Activated CD4-positive, alpha-beta T cell treated with anti-CD3 and anti-CD28 coated beads, Interleukin-2, amount 50 U/mL, for 48 hours (primary cell): ENCODE results near the gene CHADL.
"Not testable (repeated sequence)": the region's sequence is repeated elsewhere in the genome, so short reads cannot be mapped to it uniquely, and the experiment has no call there.

Experiments
- DNase-seq, 2 experiments: peaks; one replicate each; pipeline ENCODE4 v3.0.0-alpha.2; 2020

The CHADL gene

GRCh38 chr22:41226723-41227655 lies 13.7 kb downstream of the CHADL start:
- DNase-seq, result no peak

DNA sequence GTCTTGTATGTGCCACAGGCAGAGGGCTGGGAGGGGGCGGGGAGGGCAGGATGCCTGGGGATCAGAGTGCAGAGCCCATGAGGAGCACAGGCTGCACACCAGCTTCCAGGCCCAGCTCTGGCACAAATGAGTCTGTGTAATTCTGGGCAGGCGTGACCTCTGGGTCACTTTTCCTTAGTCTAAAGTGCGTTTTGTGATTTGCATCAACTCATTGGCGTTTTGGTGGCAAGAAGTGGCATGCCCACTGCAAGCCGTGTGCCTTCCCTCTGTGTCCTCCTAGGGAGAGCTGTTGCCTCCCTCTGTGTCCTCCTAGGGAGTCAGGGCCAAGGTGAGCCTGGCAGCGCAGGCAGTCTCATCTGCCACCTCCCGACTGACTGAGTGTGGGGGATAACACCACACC lies 17.2 kb downstream of the CHADL start:
- no peak for DNase-seq

DNA sequence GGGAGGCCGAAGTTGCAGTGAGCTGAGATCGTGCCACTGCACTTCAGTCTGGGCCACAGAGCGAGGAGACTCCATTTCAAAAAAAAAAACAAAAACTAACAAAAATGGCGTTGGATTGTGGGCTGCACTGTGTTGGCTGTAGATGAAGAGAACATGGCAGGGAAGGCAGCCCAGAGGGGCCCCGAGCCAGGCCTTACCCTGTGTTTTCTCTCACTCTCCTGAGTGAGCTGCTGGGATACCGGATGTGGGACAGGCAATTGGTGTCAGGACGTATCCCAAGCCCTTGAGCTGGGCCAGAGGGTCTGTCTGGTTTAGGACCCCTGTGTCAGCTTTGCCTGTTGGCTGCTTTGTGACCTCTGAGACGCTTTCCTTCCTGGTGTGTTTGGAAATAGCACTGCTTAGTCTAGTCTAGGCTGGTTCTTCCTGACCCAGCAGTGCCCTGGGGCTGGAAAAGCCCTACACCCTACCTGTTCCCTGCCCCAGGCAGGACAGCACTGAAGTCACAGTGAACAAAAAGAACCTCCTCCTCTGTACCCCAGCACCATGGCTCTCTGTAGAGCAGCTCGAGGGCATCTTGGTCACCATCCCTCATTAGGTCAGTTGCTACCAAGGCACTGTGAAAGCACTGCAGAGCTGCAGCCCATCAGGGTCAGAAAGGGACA lies 17.8 kb downstream of the CHADL start:
- no peak for DNase-seq

GRCh38 chr22:41217553-41218157 lies 23.1 kb downstream of the CHADL start:
- peak; percentile 43 to 56 for DNase-seq

GRCh38 chr22:41216984-41217383 lies 23.7 kb downstream of the CHADL start:
- DNase-seq, result no peak

GRCh38 chr22:41215926-41216325 lies 24.8 kb downstream of the CHADL start:
- no peak for DNase-seq

DNA sequence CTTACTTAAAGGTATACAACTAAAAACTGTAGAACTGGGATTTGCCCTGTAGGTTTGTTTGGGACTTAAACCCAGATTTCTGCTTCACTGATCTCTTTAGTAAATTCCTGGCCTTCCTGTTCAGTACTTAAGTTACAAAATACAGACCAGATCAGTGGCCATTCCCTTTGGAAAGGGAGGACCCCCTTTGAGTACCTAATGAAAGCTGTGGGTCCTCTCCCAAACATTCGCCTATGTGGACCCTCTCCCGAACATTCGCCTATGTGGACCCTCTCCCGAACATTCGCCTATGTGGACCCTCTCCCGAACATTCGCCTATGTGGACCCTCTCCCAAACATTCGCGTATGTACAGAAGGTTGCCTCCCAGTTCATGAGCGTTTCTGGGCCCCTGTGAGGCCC lies 25.3 kb downstream of the CHADL start:
- DNase-seq, result no peak

GRCh38 chr22:41206719-41207118 lies 34.0 kb downstream of the CHADL start:
- DNase-seq, result no peak

- DNase-seq, result peak; percentile 98 to 99
These were observed 35.5 kb downstream of the CHADL start, which contains the start of gene L3MBTL2 for GRCh38 chr22:41204992-41205900. TSS of gene L3MBTL2 (plus strand) at chr22:41205312. CDS start at chr22:41205363, 51 bp downstream.

DNA sequence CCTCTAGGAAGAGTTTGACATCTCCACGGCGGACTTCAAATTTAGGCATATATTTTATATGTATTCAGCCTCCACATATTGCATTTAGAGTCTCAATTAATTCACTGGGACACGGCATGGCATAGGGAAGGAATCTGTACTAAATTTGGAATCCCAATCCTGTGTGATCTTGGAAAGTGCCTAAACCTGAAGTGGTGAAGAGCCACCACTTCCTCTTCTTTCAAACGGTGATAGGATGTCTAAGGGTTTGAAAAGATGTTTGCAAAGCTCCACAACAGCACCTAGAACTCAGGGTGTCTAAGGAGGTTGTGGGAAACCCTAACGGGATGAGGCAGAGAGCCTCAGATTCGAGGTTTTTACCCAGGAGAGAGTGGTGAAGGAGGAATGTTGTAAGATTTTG lies 36.7 kb downstream of the CHADL start:
- no peak for DNase-seq

- DNase-seq, result no peak
These were observed 37.6 kb downstream of the CHADL start for GRCh38 chr22:41203118-41203517.

DNA sequence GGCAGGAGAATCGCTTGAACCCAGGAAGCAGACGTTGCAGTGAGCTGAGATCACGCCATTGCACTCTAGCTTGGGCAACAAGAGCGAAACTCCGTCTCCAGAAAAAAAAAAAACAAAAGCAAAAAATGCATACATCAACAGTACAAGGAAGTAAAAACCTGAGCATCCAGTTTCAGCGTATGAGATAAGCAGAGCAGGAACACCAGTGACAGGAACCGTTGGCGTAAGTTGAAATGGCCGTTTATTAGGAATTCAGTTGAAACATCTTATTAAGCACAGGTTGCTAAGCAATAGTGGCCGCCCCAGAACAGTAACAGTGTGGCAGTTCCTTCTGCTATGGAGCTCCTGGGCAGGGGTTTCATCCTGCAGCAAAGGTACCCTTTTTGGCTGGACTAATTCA lies 39.6 kb downstream of the CHADL start:
- DNase-seq, result no peak

DNA sequence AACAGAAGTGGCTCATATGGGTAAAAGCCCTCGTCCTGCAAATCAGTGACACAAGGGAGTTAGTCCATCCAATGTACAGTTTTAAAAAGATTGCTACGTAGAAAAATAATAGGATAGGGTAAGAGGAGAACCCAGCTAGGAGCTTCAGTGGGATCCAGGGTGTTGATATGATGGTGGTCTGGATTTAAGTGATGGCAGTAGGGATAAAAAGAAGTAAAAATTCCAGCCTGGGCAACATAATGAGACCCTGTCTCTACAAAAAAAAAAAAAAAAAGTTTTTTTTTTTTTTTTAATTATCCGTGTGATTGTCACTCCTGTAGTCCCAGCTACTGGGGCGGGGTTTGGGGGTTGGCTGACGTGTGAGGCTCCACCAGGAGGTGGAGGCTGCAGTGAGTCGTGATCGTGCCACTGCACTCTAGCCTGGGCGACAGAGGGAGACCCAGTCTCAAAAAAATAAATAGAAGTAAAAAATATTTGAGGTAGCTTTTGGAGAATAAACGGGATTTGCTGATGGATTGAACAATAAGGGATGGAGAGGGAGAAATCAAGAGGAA lies 42.6 kb downstream of the CHADL start:
- peak; percentile 66 to 73 for DNase-seq

DNA sequence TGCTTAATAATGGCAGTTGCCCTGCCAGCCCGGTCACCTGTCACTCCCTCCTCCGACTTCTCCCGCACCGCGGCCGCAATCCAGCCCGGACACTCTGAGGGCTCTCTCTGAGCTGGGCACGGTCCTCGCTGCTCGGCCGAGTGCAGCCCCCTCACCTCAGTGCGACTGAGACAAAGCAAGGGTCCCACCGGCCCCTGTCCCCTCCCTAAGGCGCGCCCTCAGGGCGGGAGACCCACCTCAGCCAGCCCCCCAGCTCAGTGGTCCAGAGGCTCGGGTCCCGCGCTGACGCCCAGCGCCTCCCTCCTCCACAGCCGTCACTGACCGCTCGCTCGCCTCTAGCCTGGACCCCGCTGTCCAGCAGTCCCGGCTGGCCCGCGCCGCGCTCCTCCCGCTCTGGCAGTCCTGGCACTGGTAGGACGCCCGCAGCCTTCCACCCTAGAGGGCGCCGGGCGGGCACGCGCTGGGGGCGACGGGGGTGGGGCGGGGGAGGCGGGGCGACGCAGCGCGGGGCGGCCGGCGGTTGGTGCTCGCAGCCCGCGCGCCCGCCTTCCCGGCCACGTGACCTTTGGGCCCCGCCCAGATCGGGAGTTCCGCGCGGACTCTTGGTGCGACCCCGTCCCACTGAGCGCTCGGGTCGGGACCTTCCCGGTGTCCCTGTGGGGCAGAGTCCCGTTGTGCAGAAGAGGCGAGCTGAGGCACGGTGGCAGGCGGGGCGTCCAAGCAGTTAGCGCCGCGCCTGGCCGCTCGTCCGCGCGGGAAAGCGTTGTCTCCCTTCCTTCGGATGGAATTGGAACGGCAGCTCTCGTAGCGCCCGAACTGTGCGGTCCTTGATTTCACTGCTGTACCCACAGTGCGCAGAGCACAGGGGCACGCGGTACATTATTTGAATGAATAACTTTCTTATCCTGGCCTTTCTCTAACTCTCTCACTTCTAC lies 43.4 kb downstream of the CHADL start:
- DNase-seq, result peak; percentile 89

GRCh38 chr22:41193829-41194228 lies 46.9 kb downstream of the CHADL start:
- no peak for DNase-seq

GRCh38 chr22:41191467-41191866 lies 49.3 kb downstream of the CHADL start:
- DNase-seq, result no peak

DNA sequence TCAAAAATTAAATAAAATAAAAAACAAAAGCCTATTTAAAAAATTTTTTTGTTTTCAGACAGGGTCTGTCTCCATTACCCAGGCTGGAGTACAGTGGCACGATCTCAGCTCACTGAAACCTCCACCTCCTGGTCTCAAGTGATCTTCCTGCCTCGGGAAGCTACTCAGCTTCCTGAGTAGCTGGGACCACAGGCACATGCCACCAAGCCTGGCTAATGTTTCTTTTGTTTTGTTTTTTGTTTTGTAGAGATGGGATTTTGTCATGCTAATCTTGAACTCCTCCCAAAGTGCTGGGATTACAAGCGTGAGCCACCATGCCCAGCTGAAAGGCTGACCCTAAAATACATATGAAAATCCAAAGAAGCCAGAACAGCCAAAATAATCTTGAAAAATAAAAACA lies 56.1 kb downstream of the CHADL start:
- no peak for DNase-seq

- DNase-seq, result no peak
These were observed 59.1 kb downstream of the CHADL start for GRCh38 chr22:41181349-41182241.

- DNase-seq, result no peak
These were observed 59.8 kb downstream of the CHADL start for GRCh38 chr22:41180926-41181325.

- DNase-seq, result not testable (repeated sequence)
These were observed 60.4 kb downstream of the CHADL start for GRCh38 chr22:41180362-41180761.
